Measurements from ENCODE around the gene CDA.
A peak's percentile ranks its signal among the peaks of the same experiment; 100 is the strongest.

- TF ChIP-seq CTCF (IDR thresholded peaks at IDR 0.05; ENCODE audit: low read depth, low read length, poor library complexity, severe bottlenecking): peak; percentile 75
- no peak for TF ChIP-seq EZH2phosphoT487 (IDR thresholded peaks at IDR 0.05; ENCODE audit: borderline replicate concordance, low read length)
Measured at GRCh38 chr1:20574686-20575540, 14.0 kb upstream of the CDA start.

Measured in DOHH2 (cell line).